LNCaP clone FGC (cell line): ENCODE results near the gene PTOV1.

ENCODE experiments used
- DNase-seq: peaks from one replicate; pipeline ENCODE4 v3.0.0-alpha.2; 2011; ENCODE audit warnings: low read depth
- H3K4me3 ChIP-seq: 2 replicates; pipeline ENCODE4 v1.5.1; 2011; ENCODE audit warnings: mild to moderate bottlenecking, low read depth, low read length, control low read depth
- CTCF ChIP-seq: IDR thresholded peaks from 2 replicates; pipeline ENCODE4 v1.5.1; 2012; ENCODE audit warnings: mild to moderate bottlenecking; ENCODE audit not compliant: control insufficient read depth, insufficient read depth; ENCODE audit errors: extremely low read depth

PTOV1 gene

GRCh38 chr19:49880162-49880869, 29.4 kb downstream of the PTOV1 start:
- no peak for DNase-seq
- TF ChIP-seq CTCF: no peak
- no peak overlapping the region for H3K4me3 ChIP-seq

- TF ChIP-seq CTCF: no peak
- H3K4me3 ChIP-seq: no peak overlapping the region
Measured at GRCh38 chr19:49881186-49881585, 30.2 kb downstream of the PTOV1 start.

GRCh38 chr19:49881672-49882394, 30.9 kb downstream of the PTOV1 start:
- no peak for DNase-seq
- TF ChIP-seq CTCF: no peak
- no peak overlapping the region for H3K4me3 ChIP-seq

More at GRCh38 chr19:49881186-49881585, 30.2 kb downstream of the PTOV1 start:
- no peak for DNase-seq

- no peak overlapping the region for H3K4me3 ChIP-seq
- no peak for TF ChIP-seq CTCF
- DNase-seq: no peak
Measured at GRCh38 chr19:49882643-49883042, 31.7 kb downstream of the PTOV1 start.

- no peak overlapping the region for H3K4me3 ChIP-seq
- TF ChIP-seq CTCF: no peak
- DNase-seq: no peak
Measured at GRCh38 chr19:49883094-49883493, 32.1 kb downstream of the PTOV1 start.

- no peak for DNase-seq
- no peak overlapping the region for H3K4me3 ChIP-seq
- TF ChIP-seq CTCF: no peak
Measured at GRCh38 chr19:49884109-49884508, 33.1 kb downstream of the PTOV1 start.
